ENCODE results near the gene SDF4.

- TF ChIP-seq CTCF (IDR thresholded peaks at IDR 0.05; ENCODE audit: low read length): no peak
- TF ChIP-seq EZH2 (IDR thresholded peaks at IDR 0.05; ENCODE audit: borderline replicate concordance, low read length): no peak
These were observed 3.0 kb downstream of the SDF4 start for GRCh38 chr1:1228596-1229321.

Measured in OCI-LY1 (cell line).